ENCODE measurements around the gene RPE65.
A peak's percentile ranks its signal among the peaks of the same experiment; 100 is the strongest.

DNA sequence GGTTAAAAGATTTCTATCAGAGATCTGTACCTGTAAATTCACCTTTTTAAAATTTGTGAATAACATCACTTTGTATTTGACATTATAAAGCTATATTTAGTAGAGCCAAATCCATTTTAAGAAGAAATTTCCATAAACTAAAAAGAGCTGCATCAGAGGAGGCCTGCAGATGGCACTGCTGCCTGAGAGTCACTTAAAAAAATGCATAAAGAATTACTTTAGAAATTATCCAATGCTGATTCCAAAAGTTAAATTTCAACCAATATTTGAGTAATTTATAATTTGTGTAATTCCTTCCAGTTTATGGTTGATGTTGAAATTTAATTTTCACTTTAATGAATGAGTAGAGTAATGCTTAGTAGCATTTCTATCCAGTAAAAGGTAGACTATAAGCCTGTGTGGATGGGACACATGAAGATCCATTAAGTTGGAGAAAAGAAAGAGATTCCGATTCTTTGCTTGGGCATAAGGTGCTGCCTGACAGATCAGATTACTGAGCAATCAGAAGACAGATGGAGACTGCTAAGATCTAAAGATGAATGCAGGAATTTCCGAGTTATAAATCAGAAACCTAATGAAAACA lies 20.7 kb upstream of the RPE65 start:
- TF ChIP-seq, protein P1, sequence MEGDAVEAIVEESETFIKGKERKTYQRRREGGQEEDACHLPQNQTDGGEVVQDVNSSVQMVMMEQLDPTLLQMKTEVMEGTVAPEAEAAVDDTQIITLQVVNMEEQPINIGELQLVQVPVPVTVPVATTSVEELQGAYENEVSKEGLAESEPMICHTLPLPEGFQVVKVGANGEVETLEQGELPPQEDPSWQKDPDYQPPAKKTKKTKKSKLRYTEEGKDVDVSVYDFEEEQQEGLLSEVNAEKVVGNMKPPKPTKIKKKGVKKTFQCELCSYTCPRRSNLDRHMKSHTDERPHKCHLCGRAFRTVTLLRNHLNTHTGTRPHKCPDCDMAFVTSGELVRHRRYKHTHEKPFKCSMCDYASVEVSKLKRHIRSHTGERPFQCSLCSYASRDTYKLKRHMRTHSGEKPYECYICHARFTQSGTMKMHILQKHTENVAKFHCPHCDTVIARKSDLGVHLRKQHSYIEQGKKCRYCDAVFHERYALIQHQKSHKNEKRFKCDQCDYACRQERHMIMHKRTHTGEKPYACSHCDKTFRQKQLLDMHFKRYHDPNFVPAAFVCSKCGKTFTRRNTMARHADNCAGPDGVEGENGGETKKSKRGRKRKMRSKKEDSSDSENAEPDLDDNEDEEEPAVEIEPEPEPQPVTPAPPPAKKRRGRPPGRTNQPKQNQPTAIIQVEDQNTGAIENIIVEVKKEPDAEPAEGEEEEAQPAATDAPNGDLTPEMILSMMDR (IDR thresholded peaks at IDR 0.05) = peak; percentile 86
- TF ChIP-seq ZFX (IDR thresholded peaks at IDR 0.05; ENCODE audit: borderline replicate concordance) = no peak
